ENCODE results near the gene TMEM31.
"Not testable (repeated sequence)": the region's sequence is repeated elsewhere in the genome, so short reads cannot be mapped to it uniquely, and the experiment has no call there.

TMEM31 gene

DNA sequence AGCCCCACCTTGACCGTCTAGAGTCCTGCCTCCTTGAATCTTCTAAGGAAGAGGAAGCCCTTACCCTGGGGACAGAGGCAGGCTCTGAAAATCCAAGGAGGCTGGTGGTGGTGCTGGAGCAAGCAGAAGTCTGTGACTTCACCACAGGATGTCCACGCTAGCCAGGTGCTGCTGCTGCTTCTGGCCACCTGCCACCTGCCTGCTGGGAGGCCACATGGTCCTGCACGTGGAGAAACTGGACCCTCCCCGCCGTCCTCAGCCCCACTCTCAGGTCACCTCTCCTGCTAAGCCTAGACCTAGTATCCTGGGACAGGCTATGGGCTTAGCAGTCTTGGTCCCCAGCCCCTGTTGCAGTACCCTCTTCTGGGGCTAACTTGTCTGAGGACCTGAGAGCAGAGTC lies 15.8 kb downstream of the TMEM31 start:
- DNase-seq (ENCODE audit: low read depth in 2 of 2), result no peak

DNA sequence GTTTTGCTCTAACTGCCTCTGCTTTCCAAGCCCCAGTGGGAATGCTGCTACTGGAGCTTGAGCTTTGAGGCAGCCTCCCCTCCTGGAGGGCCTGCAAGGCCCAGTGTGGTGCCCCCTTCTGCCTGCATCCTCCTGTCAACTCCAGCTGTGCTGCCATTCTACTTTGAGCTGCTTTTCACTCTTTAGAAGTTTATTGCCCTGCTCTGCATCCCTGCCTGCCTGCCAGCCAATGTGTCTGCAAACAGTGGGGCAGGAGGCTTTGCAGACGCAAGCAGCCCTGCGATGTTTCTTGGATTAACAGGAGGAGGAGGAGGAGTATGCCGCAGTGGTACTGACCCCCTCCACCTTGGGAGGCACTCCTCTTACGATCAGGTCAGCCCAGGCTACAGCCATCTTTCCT lies 16.4 kb downstream of the TMEM31 start:
- no peak for DNase-seq (ENCODE audit: low read depth in 2 of 2)

DNA sequence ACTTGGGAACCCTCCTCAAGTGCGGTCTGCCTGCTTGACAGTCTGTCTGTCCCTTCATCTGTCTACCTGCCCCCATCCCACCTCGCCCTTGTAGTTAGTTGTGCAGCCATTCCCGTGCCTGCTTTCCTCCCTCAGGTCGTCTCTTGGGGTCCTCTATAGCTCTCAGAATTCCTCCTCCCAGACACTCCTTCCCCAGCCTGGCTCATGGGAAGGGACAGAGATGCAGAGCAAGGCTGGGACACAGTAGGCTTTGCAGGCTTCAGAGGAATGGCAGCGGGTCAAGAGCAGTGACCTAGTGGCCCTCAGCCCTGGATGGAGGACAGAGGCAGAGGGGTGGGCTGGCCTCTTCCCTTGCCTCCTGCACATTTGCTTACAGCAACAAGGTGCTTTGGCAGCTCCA lies 18.3 kb downstream of the TMEM31 start:
- no peak for DNase-seq (ENCODE audit: low read depth in 2 of 2)

DNA sequence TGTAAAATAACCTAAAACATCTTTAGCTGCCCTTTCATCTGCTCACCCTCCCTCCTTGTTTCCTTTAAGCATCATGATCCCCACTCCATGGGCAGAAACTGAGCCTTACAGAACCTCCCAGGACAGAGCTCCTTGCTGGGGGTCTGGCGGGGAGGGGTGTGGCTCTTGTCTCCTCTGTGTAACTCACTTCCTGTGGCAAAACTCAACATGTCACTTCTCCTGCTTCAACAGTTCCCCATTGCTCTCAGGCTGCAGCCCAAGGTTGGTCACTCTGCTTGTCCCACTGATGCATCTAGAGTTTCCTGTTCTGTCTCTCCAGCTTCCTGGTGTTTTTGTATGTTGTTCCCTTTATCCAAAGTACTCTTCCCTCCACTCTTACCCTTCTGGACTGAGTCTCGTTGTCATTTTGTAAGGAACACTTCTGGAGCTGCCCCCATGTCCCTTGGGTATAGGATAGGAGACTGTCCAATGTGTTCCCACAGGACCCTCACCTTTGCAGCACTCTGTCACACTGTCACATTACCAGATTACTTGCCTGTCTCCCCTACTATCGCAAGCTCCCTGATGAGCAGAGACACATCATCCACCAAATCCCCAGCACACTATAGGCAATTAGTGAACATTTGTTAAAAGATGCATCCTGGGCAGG lies 19.6 kb downstream of the TMEM31 start:
- DNase-seq (ENCODE audit: low read depth in 2 of 2), result no peak

DNA sequence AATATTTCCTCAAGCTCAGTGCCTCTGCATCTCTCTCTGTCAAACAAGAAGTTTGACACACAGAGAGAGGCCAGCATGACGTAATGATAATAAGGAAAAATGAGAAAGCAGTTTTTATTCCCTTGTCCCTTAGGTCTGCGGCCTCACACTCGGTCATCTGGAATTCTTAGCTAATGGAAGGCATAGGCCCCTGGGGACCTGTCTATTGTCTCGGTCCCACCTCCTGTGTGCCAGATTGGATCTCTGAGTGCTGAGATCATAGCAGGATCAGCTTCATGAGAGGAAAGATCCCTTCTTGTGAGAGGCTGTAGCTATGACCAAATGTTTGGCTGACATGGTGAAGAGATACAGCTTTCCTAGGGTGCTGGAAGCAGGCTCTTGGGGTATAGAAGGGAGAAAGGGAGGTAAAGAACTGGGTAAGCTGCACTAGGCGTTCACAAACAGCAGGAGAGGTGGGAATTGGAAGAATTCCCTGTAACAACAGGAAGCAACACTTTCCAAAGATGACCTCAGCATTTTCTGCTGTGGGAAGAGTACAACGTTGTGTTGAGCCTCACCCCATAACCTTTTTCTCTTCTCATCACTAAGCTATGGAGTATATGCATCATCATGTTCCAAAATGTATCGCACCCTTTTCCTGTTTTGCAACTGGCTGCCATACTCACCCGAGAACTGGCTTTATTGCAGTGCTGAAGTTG lies 20.2 kb downstream of the TMEM31 start:
- peak; percentile 60 to 67 for DNase-seq (ENCODE audit: low read depth in 2 of 2)

DNA sequence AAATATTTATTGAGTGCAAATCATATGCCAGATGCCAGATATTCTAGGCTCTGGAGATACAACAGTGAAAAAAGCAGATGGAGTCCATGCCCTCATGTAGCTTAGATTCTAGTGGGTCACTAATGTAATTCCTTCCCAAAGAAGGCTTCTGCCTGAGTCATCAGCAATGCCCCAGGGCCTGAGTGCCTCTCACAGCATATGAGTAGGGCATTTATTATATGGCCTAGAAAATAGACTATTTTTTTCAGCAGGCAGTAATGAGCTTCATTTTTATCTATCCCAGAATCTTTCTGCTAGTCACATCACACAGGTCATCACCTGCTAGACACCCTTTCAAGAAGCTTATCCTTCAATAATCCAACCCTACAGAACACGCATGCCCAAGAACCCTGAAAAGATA lies 22.3 kb downstream of the TMEM31 start:
- DNase-seq (ENCODE audit: low read depth in 2 of 2), result no peak

DNA sequence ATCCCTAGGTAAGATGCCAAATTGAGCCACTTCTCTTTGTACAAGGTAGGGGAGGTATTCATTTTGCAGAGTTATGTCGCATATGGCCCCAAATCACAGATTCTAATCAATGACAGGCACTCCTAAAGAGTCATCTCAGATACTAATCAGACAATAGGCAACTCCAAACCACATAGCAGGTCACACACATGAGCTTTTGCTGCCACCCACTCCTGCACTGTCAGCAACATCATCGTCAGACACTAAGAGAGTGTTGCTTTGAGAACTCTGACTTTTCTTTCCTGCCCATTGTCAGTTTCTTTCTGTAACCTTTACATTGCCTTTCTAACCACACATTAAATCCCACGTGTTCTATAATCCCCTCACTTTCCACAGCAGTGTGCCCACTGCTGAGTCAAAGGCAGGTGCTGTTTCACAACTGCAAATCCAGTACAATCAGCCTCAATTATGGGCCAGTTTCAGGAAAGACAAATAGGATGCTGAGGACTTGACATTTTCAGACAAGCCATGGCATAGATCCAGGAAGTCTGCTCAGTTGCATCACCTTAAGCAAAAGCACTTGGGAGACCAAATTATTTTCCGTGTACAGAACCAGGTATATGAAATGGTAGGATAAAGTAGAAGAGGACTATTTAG lies 23.5 kb downstream of the TMEM31 start:
- no peak for DNase-seq (ENCODE audit: low read depth in 2 of 2)

DNA sequence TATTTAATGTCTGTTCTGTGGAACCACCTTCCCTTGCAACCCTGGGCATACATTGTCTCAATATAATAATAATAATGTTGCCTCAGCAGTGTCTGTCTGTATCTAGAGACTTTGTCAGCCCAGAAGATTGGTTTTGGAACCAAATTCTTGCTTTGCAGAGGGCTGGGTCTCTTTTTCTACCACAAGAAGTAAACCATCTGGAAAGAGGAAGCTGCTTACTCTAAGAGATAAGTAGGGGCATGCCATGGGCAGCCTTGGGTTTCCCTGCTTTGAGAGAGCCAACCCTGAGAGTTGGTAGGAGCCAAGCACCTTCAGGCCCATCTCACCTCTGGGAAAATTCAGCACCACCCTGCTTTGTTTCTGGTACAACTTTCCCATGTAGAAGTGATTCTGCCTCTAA lies 27.0 kb downstream of the TMEM31 start:
- no peak for DNase-seq (ENCODE audit: low read depth in 2 of 2)

DNA sequence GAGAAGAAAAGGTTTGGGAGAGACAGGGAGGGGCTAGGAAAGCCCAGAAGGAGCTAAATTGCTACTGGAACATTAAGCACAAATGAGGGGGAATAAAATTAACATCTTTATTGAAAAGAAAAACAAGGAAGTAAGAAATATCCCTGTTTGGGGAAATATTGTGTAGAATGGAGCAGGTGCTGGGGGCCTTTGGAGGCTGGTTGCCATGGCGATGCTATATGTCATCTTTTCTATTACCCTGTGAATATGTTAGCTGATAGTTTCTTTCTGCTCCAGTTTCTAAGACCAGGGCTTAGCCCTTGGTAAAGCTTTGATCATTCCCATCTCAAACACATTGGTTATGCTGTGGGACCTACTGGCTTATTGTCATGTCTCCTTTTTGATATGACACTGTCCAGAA lies 28.7 kb downstream of the TMEM31 start:
- no peak for DNase-seq (ENCODE audit: low read depth in 2 of 2)

DNA sequence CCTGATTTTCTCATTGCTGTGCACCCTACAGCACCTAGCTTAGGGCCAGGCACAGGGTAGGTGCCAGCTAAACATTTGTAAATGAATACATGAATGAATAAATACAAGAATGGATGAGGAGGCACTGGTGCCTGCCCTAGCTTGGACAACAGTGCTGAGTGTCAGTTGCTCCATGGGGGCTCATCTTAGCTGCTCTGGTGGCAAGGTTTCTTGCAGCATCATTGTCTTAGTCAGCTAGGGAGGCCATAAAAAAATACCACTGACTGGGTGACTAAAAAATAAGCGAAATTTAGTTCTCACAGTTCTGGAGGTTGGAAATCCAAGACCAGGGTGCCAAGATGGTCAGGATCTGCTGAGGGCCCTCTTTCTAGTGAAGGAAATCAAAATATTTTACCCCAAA lies 31.2 kb downstream of the TMEM31 start:
- no peak for DNase-seq (ENCODE audit: low read depth in 2 of 2)

DNA sequence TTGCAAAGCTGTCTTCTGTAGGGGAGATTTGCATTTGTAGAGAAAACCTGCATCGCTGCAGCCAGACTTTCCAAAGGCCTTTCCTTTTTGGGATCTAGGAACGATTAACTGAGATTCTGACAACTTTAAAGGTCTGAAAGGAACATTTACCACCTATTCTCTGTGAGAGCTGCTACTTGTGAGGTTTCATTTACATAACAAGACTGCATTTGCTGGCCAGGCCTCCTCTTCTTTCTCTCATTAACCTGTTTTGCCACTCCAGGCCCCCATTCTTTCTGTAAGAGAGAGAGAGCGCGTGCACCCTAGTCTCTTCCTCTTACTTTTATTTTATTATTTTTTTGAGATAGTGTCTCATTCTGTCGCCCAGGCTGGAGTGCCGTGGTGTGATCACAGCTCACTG lies 31.6 kb downstream of the TMEM31 start:
- no peak for DNase-seq (ENCODE audit: low read depth in 2 of 2)

DNA sequence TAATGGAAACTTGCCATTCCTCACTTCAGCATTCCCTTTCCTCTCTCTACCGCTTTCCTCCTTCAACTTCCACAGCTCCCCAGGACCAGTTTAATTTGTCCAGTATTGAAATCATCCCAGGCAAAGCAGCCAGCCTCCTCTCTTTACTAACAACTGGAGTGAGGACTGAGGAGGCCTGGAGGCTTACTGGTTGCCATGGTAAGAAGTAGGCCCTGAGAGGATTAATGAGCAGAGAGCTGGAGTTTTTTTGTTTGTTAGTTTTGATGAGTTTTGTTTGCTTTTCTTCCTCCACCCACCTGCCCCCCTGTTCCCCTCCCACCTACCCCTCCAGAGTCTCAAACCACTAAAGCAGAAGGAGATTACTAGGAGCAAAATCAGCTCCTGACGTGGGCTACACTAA lies 36.5 kb downstream of the TMEM31 start:
- DNase-seq (ENCODE audit: low read depth in 2 of 2), result no peak

DNA sequence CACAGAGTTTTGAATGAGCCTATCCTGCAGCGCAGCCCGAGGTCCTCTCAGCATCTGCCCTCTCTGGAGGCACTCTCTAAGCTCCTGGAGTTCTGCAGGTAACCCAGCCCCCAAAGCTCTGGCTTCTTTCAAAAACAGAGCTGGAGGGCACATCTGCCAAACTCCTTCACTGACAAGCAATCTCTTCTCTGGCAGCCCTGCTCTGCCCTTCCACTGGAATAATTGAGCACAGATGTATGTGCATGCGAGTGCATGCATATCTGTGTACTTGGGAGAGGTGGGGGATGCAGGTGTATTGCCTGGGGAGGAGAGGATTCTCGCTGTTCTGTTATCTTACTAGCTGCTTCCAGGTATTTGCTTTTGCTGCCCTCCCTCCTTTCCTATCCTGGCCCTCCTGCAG lies 43.7 kb downstream of the TMEM31 start:
- DNase-seq (ENCODE audit: low read depth in 2 of 2), result no peak

DNA sequence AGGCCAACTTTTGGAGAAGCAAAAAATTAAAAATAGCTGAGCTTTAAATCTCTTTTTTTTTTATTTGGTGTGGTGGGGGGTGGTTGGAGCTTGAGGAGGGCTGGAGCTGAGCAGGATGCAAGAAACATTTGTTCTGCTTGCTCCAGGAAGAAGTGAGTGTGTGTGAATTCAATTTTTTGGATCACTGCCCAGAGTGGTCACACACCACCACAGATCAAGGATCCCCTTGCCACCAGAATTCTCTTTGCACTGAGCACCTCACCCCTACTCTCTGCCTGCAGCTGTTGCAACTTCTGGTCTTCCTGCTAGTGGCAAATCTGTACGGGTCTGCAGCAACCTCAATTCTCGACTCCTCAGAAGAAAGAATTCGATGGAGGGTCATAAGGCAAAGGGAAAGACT lies 46.0 kb downstream of the TMEM31 start:
- no peak for DNase-seq (ENCODE audit: low read depth in 2 of 2)

DNA sequence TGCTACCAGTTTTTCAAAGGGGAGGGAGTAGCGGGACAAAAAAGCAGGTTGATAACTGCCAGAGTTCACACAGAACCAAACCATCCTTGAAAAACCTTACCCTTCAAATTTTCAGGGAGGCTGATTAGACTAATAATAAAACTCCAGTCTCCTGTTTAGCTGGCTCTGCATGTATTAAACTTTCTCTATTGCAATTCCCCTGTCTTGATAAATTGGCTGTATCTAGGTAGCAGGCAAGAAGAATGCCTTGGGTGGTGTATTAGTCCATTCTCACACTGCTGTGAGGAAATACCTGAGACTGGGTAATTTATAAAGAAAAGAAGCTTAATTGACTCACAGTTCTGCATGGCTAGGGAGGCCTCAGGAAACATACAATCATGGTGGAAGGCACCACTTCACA lies 47.8 kb downstream of the TMEM31 start:
- DNase-seq (ENCODE audit: low read depth in 2 of 2), result no peak

DNA sequence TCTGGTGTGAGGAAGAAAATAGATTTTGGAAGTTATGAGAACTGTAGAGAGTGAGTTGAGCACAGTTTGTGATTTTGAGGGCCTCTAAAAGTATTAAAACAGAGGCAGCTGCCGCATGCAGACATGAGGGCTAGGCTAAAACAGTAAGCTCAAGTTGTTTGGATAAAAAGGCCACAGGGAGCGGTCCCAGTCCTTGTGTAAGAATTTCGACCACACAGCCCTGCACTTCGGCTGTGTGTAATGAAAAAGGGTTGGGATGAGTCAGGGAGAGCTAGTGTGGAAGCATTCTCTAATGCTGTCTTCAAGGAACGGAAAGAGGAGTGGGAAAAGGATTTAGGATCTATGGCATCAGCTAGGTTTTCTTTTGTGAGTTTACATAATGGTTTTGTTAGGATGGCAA lies 52.8 kb downstream of the TMEM31 start:
- not testable (repeated sequence) for DNase-seq (ENCODE audit: low read depth in 2 of 2)
